GM13976 (cell line): ENCODE measurements around the gene RAD21L1.
A peak's percentile ranks its signal among the peaks of the same experiment; 100 is the strongest.

Experiments
- DNase-seq: peaks from one replicate; pipeline ENCODE4 v3.0.0; 2012; ENCODE audit warnings: low spot score
- in situ Hi-C: fragments of 300-500 bp; cut with MboI; formaldehyde crosslinking; loops from one replicate; pipeline ENCODE4 v1.12.0; 2022; ENCODE audit warnings: low sequenced_read_pairs, mixed read lengths, inconsistent platforms; ENCODE audit not compliant: unreplicated experiment
- TF ChIP-seq, protein P1 (sequence below): IDR thresholded peaks from 2 replicates; pipeline ENCODE4 v1.5.1; 2012; ENCODE audit warnings: borderline replicate concordance, mild to moderate bottlenecking; ENCODE audit not compliant: insufficient read depth; ENCODE audit errors: extremely low read depth, missing control alignments, control extremely low read depth

The RAD21L1 gene

DNA sequence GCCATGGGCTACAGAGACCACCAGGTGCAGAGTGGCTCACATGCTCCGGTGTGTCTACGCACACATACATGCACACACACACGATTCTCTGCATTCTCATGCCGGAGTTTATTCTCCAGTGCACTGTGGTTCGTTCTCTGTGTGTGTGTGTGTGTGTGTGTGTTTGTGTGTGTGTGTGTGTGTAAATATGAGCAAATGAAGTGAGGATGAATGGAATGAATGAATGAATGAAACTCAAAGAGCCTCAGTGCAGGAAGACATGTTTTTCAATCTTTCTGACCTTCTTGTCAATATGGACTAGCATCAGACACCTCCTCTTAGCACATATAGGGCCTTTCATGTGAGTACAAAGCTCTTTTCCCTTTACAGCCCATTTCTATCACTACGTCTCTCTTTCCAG is 42.7 kb upstream of the RAD21L1 start:
- no peak for DNase-seq
- TF ChIP-seq, protein P1, sequence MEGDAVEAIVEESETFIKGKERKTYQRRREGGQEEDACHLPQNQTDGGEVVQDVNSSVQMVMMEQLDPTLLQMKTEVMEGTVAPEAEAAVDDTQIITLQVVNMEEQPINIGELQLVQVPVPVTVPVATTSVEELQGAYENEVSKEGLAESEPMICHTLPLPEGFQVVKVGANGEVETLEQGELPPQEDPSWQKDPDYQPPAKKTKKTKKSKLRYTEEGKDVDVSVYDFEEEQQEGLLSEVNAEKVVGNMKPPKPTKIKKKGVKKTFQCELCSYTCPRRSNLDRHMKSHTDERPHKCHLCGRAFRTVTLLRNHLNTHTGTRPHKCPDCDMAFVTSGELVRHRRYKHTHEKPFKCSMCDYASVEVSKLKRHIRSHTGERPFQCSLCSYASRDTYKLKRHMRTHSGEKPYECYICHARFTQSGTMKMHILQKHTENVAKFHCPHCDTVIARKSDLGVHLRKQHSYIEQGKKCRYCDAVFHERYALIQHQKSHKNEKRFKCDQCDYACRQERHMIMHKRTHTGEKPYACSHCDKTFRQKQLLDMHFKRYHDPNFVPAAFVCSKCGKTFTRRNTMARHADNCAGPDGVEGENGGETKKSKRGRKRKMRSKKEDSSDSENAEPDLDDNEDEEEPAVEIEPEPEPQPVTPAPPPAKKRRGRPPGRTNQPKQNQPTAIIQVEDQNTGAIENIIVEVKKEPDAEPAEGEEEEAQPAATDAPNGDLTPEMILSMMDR = no peak
- in situ Hi-C loops = loop anchor here (25.0 kb wide), 1 partner anchor 371 kb away; no protein-coding TSS in a partner anchor

DNA sequence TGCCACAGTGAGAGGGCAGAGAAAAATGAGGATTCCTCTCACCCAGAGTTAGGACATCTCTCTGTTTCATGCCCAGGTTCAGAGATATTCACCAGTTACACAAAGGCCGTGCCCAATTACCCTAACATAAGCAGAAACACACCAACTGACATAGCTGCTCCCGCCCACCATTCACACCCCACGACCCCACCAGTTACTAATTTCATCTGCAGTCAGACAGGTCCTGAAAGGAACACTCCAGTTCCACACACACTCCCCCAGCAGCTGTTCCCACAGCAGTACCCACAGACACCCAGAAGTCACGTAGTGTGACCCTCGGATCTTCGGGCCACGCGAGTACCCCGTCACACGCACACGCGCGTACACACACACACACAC is 41.6 kb upstream of the RAD21L1 start:
- DNase-seq = no peak
- TF ChIP-seq, protein P1 = no peak
- in situ Hi-C loops = loop anchor here (25.0 kb wide), 1 partner anchor 372 kb away; no protein-coding TSS in a partner anchor

DNA sequence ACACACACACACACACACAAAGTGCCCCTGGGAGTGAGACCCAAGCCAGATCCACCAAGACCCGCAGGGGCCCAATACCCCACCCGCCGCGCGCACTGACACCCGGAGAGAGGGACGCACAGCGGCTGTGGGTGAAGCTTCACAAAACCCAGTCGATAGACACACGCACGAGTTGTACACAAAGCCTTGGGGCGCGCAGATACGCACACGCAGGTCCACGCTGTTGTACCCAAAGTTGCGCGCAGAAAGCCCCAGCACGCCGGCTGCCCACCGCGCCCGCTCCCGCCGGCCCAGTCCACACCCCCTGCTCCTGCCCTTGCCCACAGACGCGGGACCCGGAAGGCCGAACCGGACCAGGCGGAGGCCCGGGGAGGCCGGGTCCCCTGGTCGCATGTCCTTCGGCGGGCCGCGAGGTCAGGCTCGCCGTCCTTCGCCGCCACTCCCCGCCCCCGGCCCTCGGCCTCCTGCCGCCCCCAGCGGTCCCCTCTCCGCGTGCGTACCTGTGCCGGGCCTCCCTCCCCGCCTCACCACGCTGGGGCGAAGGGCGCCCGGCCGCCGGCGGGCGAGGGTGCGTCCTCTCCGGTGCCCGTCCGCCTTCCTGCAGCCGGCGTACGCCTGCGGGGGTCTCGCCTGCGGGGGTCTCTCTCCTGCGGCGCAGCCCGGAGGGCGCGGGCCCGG is 41.1 kb upstream of the RAD21L1 start, which contains the start of gene TMEM74B:
Gene TMEM74B, minus strand, starts transcription at position 344 of the 678 bp plus-strand sequence. CDS start 1,180 bp downstream, outside the sequence.
- TF ChIP-seq, protein P1 = no peak
- peak; percentile 49 for DNase-seq
- in situ Hi-C loops = loop anchor here (25.0 kb wide), 1 partner anchor 372 kb away; no protein-coding TSS in a partner anchor

DNA sequence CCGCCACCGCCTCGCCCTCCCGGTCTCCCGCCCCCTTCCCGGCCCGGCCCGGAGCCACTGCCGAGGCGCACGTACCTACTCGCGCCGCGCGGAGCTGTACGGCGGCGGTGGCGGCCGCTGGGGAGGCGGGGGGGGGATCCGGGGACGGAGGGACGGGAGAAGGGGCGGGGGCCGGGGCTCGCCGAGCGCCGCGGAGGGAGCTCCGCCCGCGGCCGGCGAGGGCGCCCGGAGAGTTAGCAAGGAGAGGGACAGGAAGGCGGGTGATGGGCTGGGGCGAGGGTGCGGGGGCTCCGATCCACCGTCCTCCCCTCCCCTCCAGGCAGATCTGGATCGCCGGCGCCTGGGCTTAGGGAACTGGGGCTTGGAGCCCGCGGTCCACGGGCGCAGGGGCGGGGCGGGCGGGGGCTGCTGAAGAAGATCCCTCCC is 40.5 kb upstream of the RAD21L1 start:
- peak; percentile 62 for DNase-seq
- TF ChIP-seq, protein P1 = no peak
- in situ Hi-C loops = loop anchor here (25.0 kb wide), 1 partner anchor 373 kb away; no protein-coding TSS in a partner anchor

DNA sequence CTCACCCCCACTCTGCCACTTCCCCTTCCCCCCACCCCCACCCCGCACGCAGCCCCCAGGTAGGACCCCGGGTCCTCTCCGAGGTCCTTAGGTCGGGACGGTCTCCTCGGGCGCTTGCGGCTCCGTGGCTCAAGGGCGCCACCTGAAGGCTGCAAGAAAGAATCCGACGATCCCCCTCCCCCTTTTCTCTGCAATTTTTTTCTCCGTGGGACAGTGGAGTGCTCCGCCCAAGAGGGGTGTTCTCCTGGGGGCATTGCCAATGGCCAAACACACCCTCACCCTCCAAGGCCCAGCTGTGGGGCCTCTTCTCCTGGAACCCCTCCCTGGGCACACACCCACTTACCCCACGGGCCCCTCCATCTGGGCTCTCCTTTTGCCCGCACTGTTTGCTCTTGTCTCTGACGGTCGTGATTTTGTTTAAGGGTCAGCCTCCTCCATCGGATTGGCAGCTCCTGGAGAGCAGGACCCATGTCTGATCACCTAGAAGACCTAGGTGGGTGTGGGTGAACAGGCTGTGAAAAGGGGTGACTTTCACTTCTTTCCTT is 40.0 kb upstream of the RAD21L1 start:
- in situ Hi-C loops = loop anchor here (25.0 kb wide), 1 partner anchor 374 kb away; no protein-coding TSS in a partner anchor
- DNase-seq = peak; percentile 88
- TF ChIP-seq, protein P1 = peak; percentile 62

DNA sequence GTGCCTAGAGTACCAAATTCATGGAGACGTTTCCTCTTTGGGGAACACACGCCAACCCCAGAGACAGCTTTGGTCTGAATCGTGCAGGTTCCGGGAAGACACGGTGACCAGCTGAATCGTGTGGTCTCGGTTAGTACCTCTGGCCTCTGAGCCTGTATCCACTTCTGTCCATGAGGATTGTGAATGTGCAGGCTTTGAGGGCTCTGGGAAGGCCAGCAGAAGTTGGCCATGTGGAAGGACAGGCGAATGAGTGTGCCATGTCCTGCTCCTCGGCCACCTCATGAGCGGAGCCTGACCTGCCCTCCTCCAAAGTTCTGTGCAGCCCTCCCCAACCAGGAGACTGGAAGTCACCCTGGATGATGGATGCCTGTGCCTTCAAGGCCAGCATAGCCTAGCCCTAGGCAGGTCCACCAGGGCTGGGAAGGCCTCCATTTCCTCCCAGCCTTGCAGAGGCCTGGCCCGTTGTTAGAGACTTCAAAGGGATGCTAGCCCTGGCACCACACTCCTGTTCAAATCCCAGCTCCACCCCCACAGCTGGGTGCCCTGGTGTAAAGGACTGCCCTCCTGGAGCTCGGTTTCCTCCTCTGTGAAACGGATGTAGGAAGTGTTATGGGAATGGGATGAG is 39.4 kb upstream of the RAD21L1 start:
- DNase-seq = no peak
- TF ChIP-seq, protein P1 = no peak
- in situ Hi-C loops = loop anchor here (25.0 kb wide), 1 partner anchor 374 kb away; no protein-coding TSS in a partner anchor
